ENCODE measurements around the gene SH3BGRL. TPM values are rescaled to one million over a fixed set of nuclear protein-coding genes. Genes with fewer than 3 reads are reported as not detected.

The SH3BGRL gene
- total RNA-seq, 1 experiment from 2014 or later, result 54.4 TPM

GRCh38 chrX:81263059-81263458, 61.2 kb downstream of the SH3BGRL start:
- CTCF ChIA-PET, result no interaction called here
- no TSS peak for BruUV-seq (replicated peaks)
- no peak overlapping the region for H3K4me3 ChIP-seq (ENCODE audit: low read depth, low read length, poor library complexity, severe bottlenecking)
- H3K27ac ChIP-seq (ENCODE audit: low read depth, low read length, poor library complexity, severe bottlenecking), result no peak overlapping the region
- H3K4me1 ChIP-seq (ENCODE audit: insufficient read depth, low read length, poor library complexity, severe bottlenecking), result peaks cover 5% of the 10 kb centered on the region
- no peak for TF ChIP-seq EZH2 (IDR thresholded peaks at IDR 0.05; ENCODE audit: borderline replicate concordance, low read depth, low read length, poor library complexity, severe bottlenecking)
- TF ChIP-seq CTCF (conservative IDR thresholded peaks at IDR 0.05; ENCODE audit: low read depth, low read length), result no peak
- no peak for DNase-seq (ENCODE audit: low spot score)
- POLR2A ChIA-PET (ENCODE audit: low non-redundant PET), result no interaction called here
- no peaks in the 10 kb centered on the region for H3K9me3 ChIP-seq (ENCODE audit: low read depth, low read length, poor library complexity, severe bottlenecking)
- H3K36me3 ChIP-seq (ENCODE audit: insufficient read depth, low read length, poor library complexity, severe bottlenecking), result no peaks in the 10 kb centered on the region
- intact Hi-C loops (cut with micrococcal nuclease; ENCODE audit: unreplicated experiment), result no loop called here
- no peaks in the 10 kb centered on the region for H3K27me3 ChIP-seq (replicated peaks; ENCODE audit: insufficient read depth, low read depth, low read length, poor library complexity)

GRCh38 chrX:81278616-81279015, 76.7 kb downstream of the SH3BGRL start:
- POLR2A ChIA-PET (ENCODE audit: low non-redundant PET), result no interaction called here
- Histone ChIP-seq H3K9me3 (ENCODE audit: low read depth, low read length, poor library complexity, severe bottlenecking) (no peaks in the 10 kb centered on the region), H3K27me3 (replicated peaks; ENCODE audit: insufficient read depth, low read depth, low read length, poor library complexity) (no peaks in the 10 kb centered on the region), H3K27ac (ENCODE audit: low read depth, low read length, poor library complexity, severe bottlenecking) (no peak overlapping the region), H3K4me1 (ENCODE audit: insufficient read depth, low read length, poor library complexity, severe bottlenecking) (no peaks in the 10 kb centered on the region), H3K4me3 (ENCODE audit: low read depth, low read length, poor library complexity, severe bottlenecking) (no peak overlapping the region), H3K36me3 (ENCODE audit: insufficient read depth, low read length, poor library complexity, severe bottlenecking) (peaks cover 3% of the 10 kb centered on the region)
- BruUV-seq (replicated peaks), result no TSS peak
- no peak for TF ChIP-seq CTCF (conservative IDR thresholded peaks at IDR 0.05; ENCODE audit: low read depth, low read length)
- no peak for TF ChIP-seq EZH2 (IDR thresholded peaks at IDR 0.05; ENCODE audit: borderline replicate concordance, low read depth, low read length, poor library complexity, severe bottlenecking)
- intact Hi-C loops (cut with micrococcal nuclease; ENCODE audit: unreplicated experiment), result no loop called here
- DNase-seq (ENCODE audit: low spot score), result no peak
- CTCF ChIA-PET, result no interaction called here

GRCh38 chrX:81280148-81280547, 78.2 kb downstream of the SH3BGRL start:
- Histone ChIP-seq H3K9me3 (ENCODE audit: low read depth, low read length, poor library complexity, severe bottlenecking) (no peaks in the 10 kb centered on the region), H3K4me1 (ENCODE audit: insufficient read depth, low read length, poor library complexity, severe bottlenecking) (no peaks in the 10 kb centered on the region), H3K36me3 (ENCODE audit: insufficient read depth, low read length, poor library complexity, severe bottlenecking) (peaks cover 3% of the 10 kb centered on the region), H3K4me3 (ENCODE audit: low read depth, low read length, poor library complexity, severe bottlenecking) (no peak overlapping the region), H3K27me3 (replicated peaks; ENCODE audit: insufficient read depth, low read depth, low read length, poor library complexity) (no peaks in the 10 kb centered on the region), H3K27ac (ENCODE audit: low read depth, low read length, poor library complexity, severe bottlenecking) (no peak overlapping the region)
- no TSS peak for BruUV-seq (replicated peaks)
- ChIA-PET CTCF (interaction anchor here (1.1 kb wide), 1 partner anchor 403 kb away, joined by 5 read pairs; no protein-coding TSS in a partner anchor), POLR2A (ENCODE audit: low non-redundant PET) (no interaction called here)
- DNase-seq (ENCODE audit: low spot score), result peak; percentile 17
- no peak for TF ChIP-seq EZH2 (IDR thresholded peaks at IDR 0.05; ENCODE audit: borderline replicate concordance, low read depth, low read length, poor library complexity, severe bottlenecking)
- TF ChIP-seq CTCF (conservative IDR thresholded peaks at IDR 0.05; ENCODE audit: low read depth, low read length), result peak; percentile 52
- intact Hi-C loops (cut with micrococcal nuclease; ENCODE audit: unreplicated experiment), result no loop called here

Measured in A673 (cell line).